Measurements from ENCODE around the gene TSPAN18.

The TSPAN18 gene

GRCh38 chr11:44934735-44935250 lies 208.0 kb downstream of the TSPAN18 start:
- ChIA-PET POLR2A (no interaction called here), CTCF (interaction anchor here (0.6 to 18.1 kb wide), 5 partner anchors 8 to 168 kb away, joined by 3 to 847 read pairs (median 37); no protein-coding TSS in a partner anchor)

DNA sequence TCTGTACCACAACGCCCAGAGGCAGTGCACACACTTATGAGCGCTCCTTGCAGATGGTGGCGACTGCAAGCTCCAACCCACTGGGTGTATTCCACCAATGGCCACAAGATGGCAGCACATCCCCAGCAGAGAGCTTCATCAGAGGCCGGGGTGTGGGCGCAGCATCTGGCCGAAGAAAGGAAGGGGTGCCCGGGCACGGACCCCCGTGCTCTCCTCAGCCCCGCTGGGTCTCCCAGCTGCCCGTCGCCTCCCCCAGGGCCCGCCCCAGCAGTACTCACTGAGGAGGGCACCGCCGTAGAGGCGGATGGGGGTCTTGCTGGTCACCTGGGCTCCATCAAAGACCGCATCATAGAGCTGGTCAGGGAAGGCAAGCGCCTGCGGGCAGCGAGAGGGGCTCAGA lies 209.8 kb downstream of the TSPAN18 start:
- no peaks in the 10 kb centered on the region for H3K4me1 ChIP-seq (ENCODE audit: control insufficient read depth, insufficient read depth, low read length)
- H3K4me3 ChIP-seq (ENCODE audit: low read depth, low read length) = no peak overlapping the region
- CTCF ChIA-PET = interaction anchor here (0.5 to 18.1 kb wide), 61 partner anchors 9 to 837 kb away, joined by 3 to 847 read pairs (median 4); partner anchors contain the start of gene TP53I11
- H3K36me3 ChIP-seq (ENCODE audit: control insufficient read depth in 2 of 2, insufficient read depth in 1 of 2, low read length in 2 of 2) = peaks cover 0 to 21% of the 10 kb centered on the region in 2 experiments; a peak in 1 of 3 replicates
- TF ChIP-seq, protein P1, sequence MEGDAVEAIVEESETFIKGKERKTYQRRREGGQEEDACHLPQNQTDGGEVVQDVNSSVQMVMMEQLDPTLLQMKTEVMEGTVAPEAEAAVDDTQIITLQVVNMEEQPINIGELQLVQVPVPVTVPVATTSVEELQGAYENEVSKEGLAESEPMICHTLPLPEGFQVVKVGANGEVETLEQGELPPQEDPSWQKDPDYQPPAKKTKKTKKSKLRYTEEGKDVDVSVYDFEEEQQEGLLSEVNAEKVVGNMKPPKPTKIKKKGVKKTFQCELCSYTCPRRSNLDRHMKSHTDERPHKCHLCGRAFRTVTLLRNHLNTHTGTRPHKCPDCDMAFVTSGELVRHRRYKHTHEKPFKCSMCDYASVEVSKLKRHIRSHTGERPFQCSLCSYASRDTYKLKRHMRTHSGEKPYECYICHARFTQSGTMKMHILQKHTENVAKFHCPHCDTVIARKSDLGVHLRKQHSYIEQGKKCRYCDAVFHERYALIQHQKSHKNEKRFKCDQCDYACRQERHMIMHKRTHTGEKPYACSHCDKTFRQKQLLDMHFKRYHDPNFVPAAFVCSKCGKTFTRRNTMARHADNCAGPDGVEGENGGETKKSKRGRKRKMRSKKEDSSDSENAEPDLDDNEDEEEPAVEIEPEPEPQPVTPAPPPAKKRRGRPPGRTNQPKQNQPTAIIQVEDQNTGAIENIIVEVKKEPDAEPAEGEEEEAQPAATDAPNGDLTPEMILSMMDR (tag by site-specific recombination; IDR thresholded peaks at IDR 0.05) = peak; percentile 77
- TF ChIP-seq ZNF776 (tag by site-specific recombination; IDR thresholded peaks at IDR 0.05; ENCODE audit: borderline replicate concordance) = no peak
- no peak for TF ChIP-seq ZNF175 (tag by site-specific recombination; IDR thresholded peaks at IDR 0.05)
- TF ChIP-seq EGR2 (tag by site-specific recombination; IDR thresholded peaks at IDR 0.05; ENCODE audit: low read depth) = peak; percentile 27; the same call in 1 of the 2 replicates
- peak; percentile 58 for TF ChIP-seq ZNF654 (tag by site-specific recombination; IDR thresholded peaks at IDR 0.05; ENCODE audit: low read depth)
- peak; percentile 43 for TF ChIP-seq ZFHX2 (tag by site-specific recombination; conservative IDR thresholded peaks at IDR 0.05)
- POLR2A ChIA-PET = interaction anchor here (0.9 to 1.7 kb wide), 4 partner anchors 10 to 169 kb away, joined by 3 to 10 read pairs (median 4); no protein-coding TSS in a partner anchor
- no peaks in the 10 kb centered on the region for H3K9me3 ChIP-seq (ENCODE audit: control insufficient read depth, insufficient read depth, low read depth, low read length)
- H3K27ac ChIP-seq (ENCODE audit: extremely low read depth, low read depth, low read length) = no peak overlapping the region

More at GRCh38 chr11:44934735-44935250, 208.0 kb downstream of the TSPAN18 start:
- Histone ChIP-seq H3K4me1 (ENCODE audit: control insufficient read depth, insufficient read depth, low read length) (no peaks in the 10 kb centered on the region), H3K9me3 (ENCODE audit: control insufficient read depth, insufficient read depth, low read depth, low read length) (no peaks in the 10 kb centered on the region), H3K27ac (ENCODE audit: extremely low read depth, low read depth, low read length) (no peak overlapping the region), H3K4me3 (ENCODE audit: low read depth, low read length) (no peak overlapping the region), H3K36me3 (ENCODE audit: control insufficient read depth in 2 of 2, insufficient read depth in 1 of 2, low read length in 2 of 2) (peaks cover 0 to 15% of the 10 kb centered on the region in 2 experiments; a peak in 1 of 3 replicates)
- TF ChIP-seq KLF10 (tag by site-specific recombination; IDR thresholded peaks at IDR 0.05) = no peak
- TF ChIP-seq ZNF658 (tag by site-specific recombination; IDR thresholded peaks at IDR 0.05) = no peak
- no peak for TF ChIP-seq ZNF558 (tag by site-specific recombination; IDR thresholded peaks at IDR 0.05)
- TF ChIP-seq ZNF311 (tag by site-specific recombination; IDR thresholded peaks at IDR 0.05; ENCODE audit: borderline replicate concordance) = no peak

GRCh38 chr11:44936951-44937543 lies 210.3 kb downstream of the TSPAN18 start:
- H3K4me1 ChIP-seq (ENCODE audit: control insufficient read depth, insufficient read depth, low read length) = no peaks in the 10 kb centered on the region
- no peak overlapping the region for H3K4me3 ChIP-seq (ENCODE audit: low read depth, low read length)
- CTCF ChIA-PET = interaction anchor here (0.5 to 18.1 kb wide), 45 partner anchors 9 to 837 kb away, joined by 3 to 847 read pairs (median 4); partner anchors contain the start of gene TP53I11
- POLR2A ChIA-PET = interaction anchor here (0.9 to 1.7 kb wide), 4 partner anchors 10 to 168 kb away, joined by 3 to 10 read pairs (median 4); no protein-coding TSS in a partner anchor
- H3K9me3 ChIP-seq (ENCODE audit: control insufficient read depth, insufficient read depth, low read depth, low read length) = no peaks in the 10 kb centered on the region
- H3K27ac ChIP-seq (ENCODE audit: extremely low read depth, low read depth, low read length) = no peak overlapping the region
- H3K36me3 ChIP-seq (ENCODE audit: control insufficient read depth in 2 of 2, insufficient read depth in 1 of 2, low read length in 2 of 2) = peaks cover 0 to 21% of the 10 kb centered on the region in 2 experiments; a peak in 1 of 3 replicates
- TF ChIP-seq, protein P2, sequence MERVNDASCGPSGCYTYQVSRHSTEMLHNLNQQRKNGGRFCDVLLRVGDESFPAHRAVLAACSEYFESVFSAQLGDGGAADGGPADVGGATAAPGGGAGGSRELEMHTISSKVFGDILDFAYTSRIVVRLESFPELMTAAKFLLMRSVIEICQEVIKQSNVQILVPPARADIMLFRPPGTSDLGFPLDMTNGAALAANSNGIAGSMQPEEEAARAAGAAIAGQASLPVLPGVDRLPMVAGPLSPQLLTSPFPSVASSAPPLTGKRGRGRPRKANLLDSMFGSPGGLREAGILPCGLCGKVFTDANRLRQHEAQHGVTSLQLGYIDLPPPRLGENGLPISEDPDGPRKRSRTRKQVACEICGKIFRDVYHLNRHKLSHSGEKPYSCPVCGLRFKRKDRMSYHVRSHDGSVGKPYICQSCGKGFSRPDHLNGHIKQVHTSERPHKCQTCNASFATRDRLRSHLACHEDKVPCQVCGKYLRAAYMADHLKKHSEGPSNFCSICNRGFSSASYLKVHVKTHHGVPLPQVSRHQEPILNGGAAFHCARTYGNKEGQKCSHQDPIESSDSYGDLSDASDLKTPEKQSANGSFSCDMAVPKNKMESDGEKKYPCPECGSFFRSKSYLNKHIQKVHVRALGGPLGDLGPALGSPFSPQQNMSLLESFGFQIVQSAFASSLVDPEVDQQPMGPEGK (tag by site-specific recombination; IDR thresholded peaks at IDR 0.05) = no peak
- TF ChIP-seq ZNF544 (tag by site-specific recombination; IDR thresholded peaks at IDR 0.05) (no peak), ZNF350 (tag by site-specific recombination; IDR thresholded peaks at IDR 0.05) (no peak), ZNF76 (tag by site-specific recombination; IDR thresholded peaks at IDR 0.05; ENCODE audit: borderline replicate concordance, low read depth) (no peak), ZSCAN4 (tag by site-specific recombination; IDR thresholded peaks at IDR 0.05) (no peak), PRDM6 (tag by site-specific recombination; IDR thresholded peaks at IDR 0.05) (no peak), ZNF658 (tag by site-specific recombination; IDR thresholded peaks at IDR 0.05) (no peak), ZNF292 (tag by site-specific recombination; IDR thresholded peaks at IDR 0.05; ENCODE audit: borderline replicate concordance, low read depth) (no peak), ZNF843 (tag by site-specific recombination; IDR thresholded peaks at IDR 0.05) (no peak), ZNF670 (tag by site-specific recombination; IDR thresholded peaks at IDR 0.05; ENCODE audit: low read depth) (no peak), ZNF138 (tag by site-specific recombination; IDR thresholded peaks at IDR 0.05; ENCODE audit: borderline replicate concordance) (no peak), WT1 (tag by site-specific recombination; IDR thresholded peaks at IDR 0.05) (no peak)
- TF ChIP-seq, protein P3, sequence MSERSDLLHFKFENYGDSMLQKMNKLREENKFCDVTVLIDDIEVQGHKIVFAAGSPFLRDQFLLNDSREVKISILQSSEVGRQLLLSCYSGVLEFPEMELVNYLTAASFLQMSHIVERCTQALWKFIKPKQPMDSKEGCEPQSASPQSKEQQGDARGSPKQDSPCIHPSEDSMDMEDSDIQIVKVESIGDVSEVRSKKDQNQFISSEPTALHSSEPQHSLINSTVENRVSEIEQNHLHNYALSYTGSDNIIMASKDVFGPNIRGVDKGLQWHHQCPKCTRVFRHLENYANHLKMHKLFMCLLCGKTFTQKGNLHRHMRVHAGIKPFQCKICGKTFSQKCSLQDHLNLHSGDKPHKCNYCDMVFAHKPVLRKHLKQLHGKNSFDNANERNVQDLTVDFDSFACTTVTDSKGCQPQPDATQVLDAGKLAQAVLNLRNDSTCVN (tag by site-specific recombination; optimal IDR thresholded peaks at IDR 0.05) = no peak
